ENCODE measurements around the gene ELF2.
A peak's percentile ranks its signal among the peaks of the same experiment; 100 is the strongest.
"Not testable (repeated sequence)": the region's sequence is repeated elsewhere in the genome, so short reads cannot be mapped to it uniquely, and the experiment has no call there.

ELF2 gene

DNA sequence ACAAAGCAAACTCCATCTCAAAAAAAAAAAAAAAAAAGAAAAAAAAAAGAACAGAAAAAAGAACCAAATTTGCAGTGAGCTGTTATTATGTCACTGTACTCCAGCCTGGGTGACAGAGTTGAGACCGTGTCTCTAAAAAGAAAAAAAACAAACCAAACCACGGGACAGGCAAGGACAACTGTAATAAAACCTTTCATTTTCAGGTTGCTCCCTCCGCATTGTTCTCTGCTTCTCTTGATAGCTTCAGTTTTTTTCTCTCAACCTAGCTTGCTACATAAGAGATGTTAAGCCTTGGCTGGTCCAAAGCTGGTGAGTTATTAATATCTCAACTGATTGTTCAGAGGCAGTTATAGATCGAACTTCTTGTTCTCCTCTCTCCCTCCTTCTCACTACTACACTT, 23.1 kb upstream of the ELF2 start:
- Mint-ChIP-seq H3K9me3 (no peaks in the 10 kb centered on the region), H3K36me3 (no peaks in the 10 kb centered on the region), H3K4me1 (no peaks in the 10 kb centered on the region), H3K27ac (no peak overlapping the region), H3K4me3 (no peak overlapping the region)
- no peak for ATAC-seq
- DNase-seq (ENCODE audit: low spot score in 2 of 2) = no peak

DNA sequence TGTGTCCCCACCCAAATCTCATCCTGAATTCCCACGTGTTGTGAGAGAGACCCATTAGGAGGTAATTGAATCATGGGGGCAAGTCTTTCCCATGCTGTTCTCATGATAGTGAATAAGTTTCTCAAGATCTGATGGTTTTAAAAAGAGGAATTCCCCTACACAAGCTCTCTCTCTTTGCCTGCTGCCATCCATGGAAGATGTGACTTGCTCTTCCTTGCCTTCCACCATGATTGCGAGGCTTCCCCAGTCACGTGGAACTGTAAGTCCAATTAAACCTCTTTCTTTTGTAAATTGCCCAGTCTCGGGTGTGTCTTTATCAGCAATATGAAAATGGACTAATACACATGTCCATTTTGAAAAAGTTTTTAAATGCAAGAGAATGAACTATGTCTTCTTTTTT, 20.2 kb upstream of the ELF2 start:
- not testable (repeated sequence) for H3K4me1 Mint-ChIP-seq; H3K27ac Mint-ChIP-seq; H3K36me3 Mint-ChIP-seq; H3K4me3 Mint-ChIP-seq; DNase-seq (ENCODE audit: low spot score in 2 of 2); ATAC-seq; H3K9me3 Mint-ChIP-seq

DNA sequence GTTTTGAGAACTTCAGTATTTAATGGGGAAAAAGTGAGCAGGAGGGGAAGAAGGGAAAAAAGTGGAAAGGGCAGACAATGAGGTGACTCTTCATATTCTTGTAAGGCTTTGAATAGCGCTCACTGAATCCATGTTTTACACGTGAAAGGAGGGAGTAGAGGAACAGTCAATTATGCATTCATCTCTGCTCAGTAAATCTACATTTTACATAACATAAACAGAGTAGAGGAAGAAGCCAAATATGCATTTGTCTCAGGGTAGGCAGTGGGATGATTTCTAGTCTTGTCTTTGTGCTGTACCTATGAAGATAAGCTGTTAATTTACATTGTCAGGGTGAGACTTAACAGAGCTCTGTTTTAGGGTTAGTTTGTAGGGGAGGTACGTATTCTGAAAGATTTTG, 19.4 kb upstream of the ELF2 start:
- no peaks in the 10 kb centered on the region for H3K4me1 Mint-ChIP-seq
- ATAC-seq (no peak), DNase-seq (ENCODE audit: low spot score in 2 of 2) (no peak)
- H3K9me3 Mint-ChIP-seq = no peaks in the 10 kb centered on the region
- no peaks in the 10 kb centered on the region for H3K36me3 Mint-ChIP-seq
- no peak overlapping the region for H3K4me3 Mint-ChIP-seq
- H3K27ac Mint-ChIP-seq = no peak overlapping the region

DNA sequence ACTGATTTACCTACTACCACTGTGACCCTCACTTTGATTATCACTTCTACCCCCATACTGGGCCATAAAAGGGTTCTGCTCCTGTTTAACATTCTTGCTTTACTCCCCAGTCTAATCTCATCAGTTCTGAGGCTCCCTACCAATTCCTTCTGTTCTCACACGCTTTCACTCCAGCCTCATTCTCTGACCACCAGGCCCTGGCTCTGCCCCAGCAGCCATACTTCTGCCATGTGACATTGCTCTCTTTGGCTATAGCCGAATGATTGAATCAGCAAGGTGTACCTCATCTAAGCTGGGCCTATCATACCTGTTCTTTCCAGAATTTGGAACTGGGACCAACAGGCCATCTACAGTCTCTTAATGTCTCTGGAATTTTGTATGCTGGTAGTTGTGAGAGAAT, 14.4 kb upstream of the ELF2 start:
- DNase-seq (ENCODE audit: low spot score in 2 of 2) = no peak
- Mint-ChIP-seq H3K36me3 (no peaks in the 10 kb centered on the region), H3K4me3 (no peak overlapping the region), H3K9me3 (no peaks in the 10 kb centered on the region), H3K27ac (no peak overlapping the region), H3K4me1 (no peaks in the 10 kb centered on the region)
- ATAC-seq = no peak

DNA sequence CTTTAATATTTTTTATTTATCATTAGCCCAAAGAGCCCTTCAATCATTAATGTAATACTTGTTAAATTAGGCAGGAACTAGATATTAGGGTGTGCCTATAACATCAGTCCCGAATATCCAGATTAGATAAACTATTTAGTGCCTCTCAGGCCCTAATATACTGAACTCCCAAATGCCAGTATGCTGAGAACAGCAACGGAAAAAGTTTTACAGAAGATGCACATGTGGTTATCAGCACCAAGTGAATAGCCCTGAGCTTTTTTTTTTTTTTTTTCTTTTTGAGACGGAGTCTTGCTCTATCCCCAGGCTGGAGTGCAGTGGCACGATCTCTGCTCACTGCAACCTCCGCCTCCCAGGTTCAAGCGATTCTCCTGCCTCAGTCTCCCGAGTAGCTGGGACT, 13.0 kb upstream of the ELF2 start:
- DNase-seq (ENCODE audit: low spot score in 2 of 2) (no peak), ATAC-seq (no peak)
- H3K36me3 Mint-ChIP-seq = no peaks in the 10 kb centered on the region
- H3K4me1 Mint-ChIP-seq = no peaks in the 10 kb centered on the region
- H3K27ac Mint-ChIP-seq = no peak overlapping the region
- no peaks in the 10 kb centered on the region for H3K9me3 Mint-ChIP-seq
- H3K4me3 Mint-ChIP-seq = no peak overlapping the region

DNA sequence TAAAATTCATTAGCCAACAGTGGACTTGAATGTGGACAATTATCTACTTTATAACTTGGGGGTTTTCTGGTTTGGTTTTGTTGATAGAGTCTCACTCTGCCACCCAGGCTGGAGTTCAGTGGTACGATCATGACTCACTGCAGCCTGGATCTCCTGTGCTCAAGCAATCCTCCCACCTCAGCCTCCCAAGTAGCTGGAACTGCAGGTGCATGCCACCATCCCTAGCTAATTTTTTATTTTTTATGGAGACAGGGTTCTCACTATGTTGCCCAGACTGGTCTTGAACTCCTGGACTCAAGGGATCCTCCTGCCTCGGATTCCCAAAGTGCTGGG, 12.4 kb upstream of the ELF2 start:
- no peaks in the 10 kb centered on the region for H3K9me3 Mint-ChIP-seq
- H3K27ac Mint-ChIP-seq = no peak overlapping the region
- no peaks in the 10 kb centered on the region for H3K36me3 Mint-ChIP-seq
- DNase-seq (ENCODE audit: low spot score in 2 of 2) = no peak
- ATAC-seq = no peak
- H3K4me1 Mint-ChIP-seq = no peaks in the 10 kb centered on the region
- no peak overlapping the region for H3K4me3 Mint-ChIP-seq

DNA sequence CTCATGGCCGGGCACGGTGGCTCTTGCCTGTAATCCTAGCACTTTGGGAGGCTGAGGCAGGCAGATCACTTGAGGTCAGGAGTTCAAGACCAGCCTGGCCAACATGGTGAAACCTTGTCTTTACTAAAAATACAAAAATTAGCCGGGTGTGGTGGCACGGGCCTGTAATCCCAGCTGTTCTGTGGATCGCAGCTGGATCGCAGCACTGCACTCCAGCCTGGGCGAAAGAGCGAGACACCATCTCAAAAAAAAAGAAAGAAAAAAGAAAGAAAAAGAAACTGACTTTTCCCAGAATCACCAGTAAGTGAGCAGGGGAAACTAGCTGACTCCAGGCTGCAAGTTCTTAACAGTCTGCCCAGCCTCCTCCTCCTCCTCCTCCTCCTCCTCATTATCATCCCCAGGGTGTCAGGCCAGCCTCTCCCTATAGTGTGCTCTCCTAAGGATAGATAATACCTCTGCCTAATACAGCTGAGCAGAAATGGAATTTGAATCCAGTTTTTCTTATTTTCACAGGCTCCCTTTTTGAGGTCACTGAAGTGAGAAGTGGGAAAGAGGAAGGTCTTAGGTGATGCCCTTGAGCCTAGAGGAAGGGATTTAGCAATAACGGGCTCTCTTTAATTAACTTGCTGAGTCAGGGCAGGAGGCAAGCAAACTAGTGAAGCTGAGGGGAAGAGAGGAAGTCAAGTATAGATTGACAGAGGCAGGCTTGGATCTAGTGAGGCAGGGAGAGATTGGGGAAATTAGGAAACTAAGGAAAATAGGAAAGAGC, 11.8 kb upstream of the ELF2 start:
- ATAC-seq (no peak), DNase-seq (ENCODE audit: low spot score in 2 of 2) (no peak)
- Mint-ChIP-seq H3K36me3 (no peaks in the 10 kb centered on the region), H3K4me3 (no peak overlapping the region), H3K27ac (no peak overlapping the region), H3K9me3 (no peaks in the 10 kb centered on the region), H3K4me1 (no peaks in the 10 kb centered on the region)

DNA sequence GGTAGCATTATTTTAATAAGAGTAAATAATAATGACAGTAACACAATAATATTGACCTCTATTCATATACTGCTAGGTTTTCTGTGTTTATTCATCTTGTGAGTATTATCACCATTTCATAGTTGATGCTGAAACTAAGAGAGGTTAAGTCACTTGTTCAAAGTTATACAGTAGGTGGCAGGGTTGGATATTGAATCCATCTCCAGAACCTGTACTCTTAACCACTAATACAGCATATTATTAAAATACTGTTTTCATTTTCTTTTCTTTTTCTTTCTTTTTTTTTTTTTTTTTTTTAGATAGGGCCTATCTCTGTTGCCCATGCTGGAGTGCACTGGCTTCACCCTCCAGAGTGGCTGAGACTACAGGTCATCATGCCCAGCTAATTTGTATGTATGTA, 7.1 kb upstream of the ELF2 start:
- ATAC-seq = no peak
- Mint-ChIP-seq H3K9me3 (no peaks in the 10 kb centered on the region), H3K4me3 (no peak overlapping the region), H3K27ac (no peak overlapping the region), H3K36me3 (no peaks in the 10 kb centered on the region), H3K4me1 (no peaks in the 10 kb centered on the region)
- DNase-seq (ENCODE audit: low spot score in 2 of 2) = no peak

DNA sequence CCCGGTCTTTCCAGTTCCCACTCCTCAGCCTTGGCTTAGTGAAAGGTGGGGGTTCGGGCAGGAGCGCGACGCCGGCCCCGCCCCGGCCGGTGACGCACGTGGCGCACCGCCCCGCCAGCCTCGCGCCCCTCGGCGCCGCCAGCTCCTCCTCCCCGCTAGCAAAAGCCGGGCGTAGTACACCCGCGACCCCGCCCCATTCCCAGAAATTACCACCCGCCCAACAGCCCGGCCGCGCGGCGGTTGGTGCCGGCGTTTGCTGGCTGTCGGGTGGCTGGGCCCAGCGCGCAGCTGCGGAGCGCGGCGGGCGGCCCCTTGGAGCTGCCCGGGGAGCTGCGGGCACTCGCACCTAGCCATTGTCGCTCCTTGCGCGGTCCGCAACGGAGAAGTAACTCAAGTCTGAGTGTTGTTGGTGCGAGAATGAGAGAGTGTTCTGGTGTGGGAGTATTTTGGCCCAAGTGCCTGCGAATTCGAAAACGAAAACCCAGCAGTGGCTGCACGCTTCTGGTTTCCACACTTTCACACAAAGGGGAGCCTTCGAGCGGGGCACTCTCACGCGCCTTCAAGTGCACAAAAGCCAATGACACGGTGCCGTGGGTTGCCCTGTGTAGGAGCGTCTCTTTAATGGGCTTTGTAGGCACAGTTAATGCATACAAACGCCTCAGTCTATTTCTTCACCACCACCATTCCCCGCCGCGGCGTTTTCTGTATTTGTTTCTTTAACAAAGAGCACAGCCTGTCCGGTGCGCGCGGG, 1.0 kb upstream of the ELF2 start:
- DNase-seq (ENCODE audit: low spot score in 2 of 2) = peak; percentile 79 to 96
- no peaks in the 10 kb centered on the region for H3K9me3 Mint-ChIP-seq
- no peaks in the 10 kb centered on the region for H3K36me3 Mint-ChIP-seq
- ATAC-seq = peak; percentile 84
- peak overlapping the region; percentile 81 for H3K4me3 Mint-ChIP-seq
- peak overlapping the region; percentile 81 for H3K27ac Mint-ChIP-seq
- peaks cover 16% of the 10 kb centered on the region for H3K4me1 Mint-ChIP-seq

DNA sequence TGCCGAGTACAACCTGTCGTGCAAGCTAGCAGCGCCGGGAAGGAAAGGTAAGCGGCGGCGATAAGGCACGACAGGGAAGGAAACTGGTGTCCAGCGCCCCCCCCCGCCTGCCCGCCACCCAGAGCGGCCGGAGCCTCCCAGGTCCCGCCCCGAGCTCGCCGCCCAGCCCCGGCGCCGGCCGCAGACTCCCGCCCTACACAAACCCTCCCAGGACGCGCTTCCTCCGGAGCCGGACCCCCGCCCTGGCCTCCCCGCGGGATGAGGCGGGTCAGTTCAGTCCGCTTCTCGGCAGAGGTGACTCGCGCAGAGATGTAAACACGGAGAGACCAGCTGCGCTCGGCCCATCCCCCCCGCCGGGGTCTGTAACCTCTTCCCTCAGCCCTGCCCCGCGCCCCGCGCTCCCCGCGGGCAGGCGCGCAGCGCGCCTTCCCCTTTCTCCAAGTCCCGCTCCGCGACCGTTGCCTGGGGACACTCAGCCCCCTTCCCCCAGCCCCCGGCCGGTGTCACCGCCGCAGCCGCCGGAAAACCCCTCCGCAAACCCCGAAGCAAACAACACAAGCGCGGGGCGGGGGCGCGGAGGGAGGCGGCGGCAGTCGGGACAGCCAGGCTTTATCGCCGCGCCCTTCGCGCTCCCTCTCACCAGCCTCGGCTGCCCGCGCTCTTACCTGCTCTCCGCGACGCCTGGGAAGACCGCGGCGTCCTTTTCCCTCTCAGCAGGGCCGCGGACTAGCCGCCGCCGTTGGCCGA, 543 bp downstream of the ELF2 start:
- peak overlapping the region; percentile 81 for H3K4me3 Mint-ChIP-seq
- H3K9me3 Mint-ChIP-seq = no peaks in the 10 kb centered on the region
- peaks cover 23% of the 10 kb centered on the region for H3K4me1 Mint-ChIP-seq
- H3K27ac Mint-ChIP-seq = peak overlapping the region; percentile 81
- no peaks in the 10 kb centered on the region for H3K36me3 Mint-ChIP-seq
- DNase-seq (ENCODE audit: low spot score in 2 of 2) (peak; percentile 43 to 84), ATAC-seq (peak; percentile 52)

DNA sequence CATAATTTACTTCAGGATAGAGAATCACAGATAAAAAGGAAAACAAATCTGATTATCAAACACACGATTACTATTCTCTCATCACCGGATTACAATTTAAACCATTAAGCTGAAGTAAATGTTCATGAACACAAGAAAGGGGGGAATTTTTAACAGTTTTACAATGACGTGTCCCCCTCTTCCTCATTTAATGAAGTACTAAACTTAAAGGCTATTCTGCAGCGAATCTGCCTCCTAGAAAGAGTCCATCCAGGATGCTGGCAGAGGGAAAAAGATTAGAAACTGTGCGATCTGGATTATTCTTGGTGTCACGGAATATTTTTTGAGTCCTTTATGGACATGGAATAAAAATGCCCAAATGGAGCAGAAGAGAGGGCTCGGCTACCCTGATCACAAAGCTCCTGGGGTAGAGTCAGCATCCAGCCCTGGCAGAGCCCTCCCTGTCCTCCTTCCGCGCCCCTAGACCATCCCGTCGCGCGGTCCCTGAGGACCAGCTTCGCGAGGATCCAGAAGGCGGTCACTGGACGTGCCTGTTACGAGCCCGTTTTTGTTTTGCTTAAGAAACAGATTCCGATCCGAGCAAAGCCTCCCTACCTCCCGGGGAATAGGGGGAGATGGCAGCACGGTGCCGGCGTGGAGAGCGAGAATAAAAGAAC, 1.2 kb downstream of the ELF2 start:
- H3K9me3 Mint-ChIP-seq = no peaks in the 10 kb centered on the region
- peak overlapping the region; percentile 81 for H3K27ac Mint-ChIP-seq
- H3K36me3 Mint-ChIP-seq = no peaks in the 10 kb centered on the region
- peaks cover 23% of the 10 kb centered on the region for H3K4me1 Mint-ChIP-seq
- H3K4me3 Mint-ChIP-seq = peak overlapping the region; percentile 81
- no peak for DNase-seq (ENCODE audit: low spot score in 2 of 2)
- no peak for ATAC-seq

DNA sequence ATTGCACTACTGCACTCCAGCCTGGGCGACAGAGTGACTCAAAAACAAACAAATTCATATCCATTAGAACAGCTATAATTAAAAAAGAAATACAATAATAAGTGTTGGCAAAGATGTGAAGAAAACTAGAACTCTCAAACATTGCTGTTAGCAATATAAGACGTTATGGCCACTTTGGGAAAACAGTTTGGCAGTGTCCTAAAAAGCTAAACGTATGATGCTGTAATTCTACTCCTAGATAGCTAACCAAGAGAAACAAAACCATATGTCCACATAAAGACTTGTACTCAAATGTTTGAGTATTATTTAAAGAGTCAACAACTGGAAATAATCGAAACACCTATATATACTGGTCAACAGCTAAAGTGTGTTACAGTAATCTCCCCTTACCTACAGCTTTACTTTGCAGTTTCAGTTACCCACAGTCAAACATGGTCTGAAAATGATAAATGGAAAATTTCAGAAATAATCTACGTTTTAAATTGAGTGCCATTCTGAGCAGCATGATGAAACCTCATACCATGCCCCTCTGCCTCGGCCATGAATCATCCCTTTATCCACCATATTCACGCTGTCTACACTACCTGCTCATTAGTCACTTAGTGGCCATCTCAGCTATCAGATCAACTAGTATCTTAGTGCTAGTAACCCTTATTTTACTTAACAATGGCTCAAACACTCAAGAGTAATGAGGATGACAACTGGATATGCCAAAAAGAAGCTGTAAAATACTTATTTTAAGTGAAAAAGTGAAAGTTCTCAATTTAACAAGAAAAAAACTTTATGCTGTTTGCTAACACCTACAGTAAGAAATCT, 4.9 kb downstream of the ELF2 start:
- Mint-ChIP-seq H3K27ac (no peak overlapping the region), H3K4me3 (no peak overlapping the region), H3K36me3 (no peaks in the 10 kb centered on the region), H3K9me3 (no peaks in the 10 kb centered on the region), H3K4me1 (peaks cover 15% of the 10 kb centered on the region)
- no peak for DNase-seq (ENCODE audit: low spot score in 2 of 2)
- ATAC-seq = peak; percentile 71

DNA sequence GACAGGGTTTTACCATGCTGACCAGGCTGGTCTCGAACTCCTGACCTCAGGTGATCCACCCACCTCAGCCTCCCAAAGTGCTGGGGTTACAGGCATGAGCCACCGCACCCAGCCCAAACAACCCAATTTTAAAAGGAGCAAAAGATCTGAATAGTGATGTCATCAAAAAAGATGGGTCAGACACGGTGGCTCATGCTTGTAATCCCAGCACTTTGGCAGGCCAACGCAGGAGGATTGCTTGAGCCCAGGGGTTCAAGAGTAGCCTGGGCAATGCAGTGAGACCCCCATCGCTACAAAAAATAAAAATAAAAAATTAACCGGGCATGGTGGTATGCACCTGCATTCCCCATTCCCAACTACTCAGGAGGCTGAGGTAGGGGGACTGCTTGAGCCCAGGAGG, 6.1 kb downstream of the ELF2 start:
- no peak overlapping the region for H3K27ac Mint-ChIP-seq
- no peak overlapping the region for H3K4me3 Mint-ChIP-seq
- H3K4me1 Mint-ChIP-seq = peaks cover 14% of the 10 kb centered on the region
- ATAC-seq = no peak
- H3K9me3 Mint-ChIP-seq = no peaks in the 10 kb centered on the region
- DNase-seq (ENCODE audit: low spot score in 2 of 2) = no peak
- H3K36me3 Mint-ChIP-seq = no peaks in the 10 kb centered on the region

DNA sequence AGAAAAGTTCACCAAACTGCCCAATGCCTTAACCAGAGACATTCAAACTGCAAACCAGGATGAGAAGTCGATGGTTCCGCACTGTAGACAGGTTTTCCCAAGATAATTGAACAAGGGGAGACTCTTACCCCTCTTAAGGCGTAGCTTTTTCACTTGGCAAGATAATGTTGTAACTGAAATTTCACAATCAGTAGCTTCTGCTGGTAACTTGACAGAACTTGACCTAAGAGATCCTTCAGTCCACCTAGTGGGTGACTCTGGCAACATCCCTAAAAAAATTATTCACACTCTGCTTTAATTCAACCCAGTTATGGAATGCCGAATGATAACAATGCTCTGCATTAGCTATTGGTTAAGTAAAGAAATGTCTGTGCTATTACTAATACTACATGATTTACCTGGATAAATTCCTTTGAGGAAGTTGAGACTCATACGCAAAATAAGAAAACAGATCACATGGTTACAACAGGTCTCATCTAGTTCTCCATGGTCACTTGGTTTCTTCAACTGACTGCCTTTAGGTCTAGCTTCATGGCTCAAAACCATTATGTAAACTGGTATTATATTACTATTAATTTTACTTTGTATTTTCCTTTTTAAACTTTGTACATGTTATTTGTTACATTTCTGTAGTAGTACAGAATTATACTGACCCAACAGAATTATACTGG, 9.1 kb downstream of the ELF2 start:
- no peaks in the 10 kb centered on the region for H3K9me3 Mint-ChIP-seq
- H3K36me3 Mint-ChIP-seq = no peaks in the 10 kb centered on the region
- no peak overlapping the region for H3K27ac Mint-ChIP-seq
- no peak overlapping the region for H3K4me3 Mint-ChIP-seq
- ATAC-seq = no peak
- peaks cover 26% of the 10 kb centered on the region for H3K4me1 Mint-ChIP-seq
- DNase-seq (ENCODE audit: low spot score in 2 of 2) = peak in 1 of 2 donors; percentile 36
